Measurements from ENCODE around the gene TLR4.

Gene TLR4

DNA sequence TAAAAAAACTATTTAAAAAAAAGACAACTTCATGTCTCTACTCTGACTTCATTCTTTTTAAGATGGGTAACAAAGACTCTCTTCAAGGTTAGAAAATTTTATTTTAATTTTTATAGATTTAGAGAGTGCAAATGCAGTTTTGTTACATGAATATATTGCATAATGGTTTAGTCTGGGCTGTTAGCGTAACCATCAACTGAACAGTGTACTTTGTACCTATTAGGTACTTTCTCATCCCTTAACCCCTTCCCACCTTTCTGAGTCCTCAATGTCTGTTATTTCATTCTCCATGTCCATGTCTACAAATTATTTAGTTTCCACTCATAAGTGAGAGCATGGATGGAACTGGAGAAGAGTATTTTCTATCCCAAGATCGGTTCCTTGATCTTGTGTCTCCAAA is 16.8 kb downstream of the TLR4 start:
- no peak for DNase-seq (ENCODE audit: low read depth, low spot score)
- TF ChIP-seq, protein P1, sequence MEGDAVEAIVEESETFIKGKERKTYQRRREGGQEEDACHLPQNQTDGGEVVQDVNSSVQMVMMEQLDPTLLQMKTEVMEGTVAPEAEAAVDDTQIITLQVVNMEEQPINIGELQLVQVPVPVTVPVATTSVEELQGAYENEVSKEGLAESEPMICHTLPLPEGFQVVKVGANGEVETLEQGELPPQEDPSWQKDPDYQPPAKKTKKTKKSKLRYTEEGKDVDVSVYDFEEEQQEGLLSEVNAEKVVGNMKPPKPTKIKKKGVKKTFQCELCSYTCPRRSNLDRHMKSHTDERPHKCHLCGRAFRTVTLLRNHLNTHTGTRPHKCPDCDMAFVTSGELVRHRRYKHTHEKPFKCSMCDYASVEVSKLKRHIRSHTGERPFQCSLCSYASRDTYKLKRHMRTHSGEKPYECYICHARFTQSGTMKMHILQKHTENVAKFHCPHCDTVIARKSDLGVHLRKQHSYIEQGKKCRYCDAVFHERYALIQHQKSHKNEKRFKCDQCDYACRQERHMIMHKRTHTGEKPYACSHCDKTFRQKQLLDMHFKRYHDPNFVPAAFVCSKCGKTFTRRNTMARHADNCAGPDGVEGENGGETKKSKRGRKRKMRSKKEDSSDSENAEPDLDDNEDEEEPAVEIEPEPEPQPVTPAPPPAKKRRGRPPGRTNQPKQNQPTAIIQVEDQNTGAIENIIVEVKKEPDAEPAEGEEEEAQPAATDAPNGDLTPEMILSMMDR (IDR thresholded peaks at IDR 0.05; ENCODE audit: insufficient read depth, low read length, missing control alignments) = no peak
- POLR2A ChIA-PET = no interaction called here
- CTCF ChIA-PET = no interaction called here
- no peak overlapping the region for H3K4me3 ChIP-seq (ENCODE audit: low read depth, low read length)

DNA sequence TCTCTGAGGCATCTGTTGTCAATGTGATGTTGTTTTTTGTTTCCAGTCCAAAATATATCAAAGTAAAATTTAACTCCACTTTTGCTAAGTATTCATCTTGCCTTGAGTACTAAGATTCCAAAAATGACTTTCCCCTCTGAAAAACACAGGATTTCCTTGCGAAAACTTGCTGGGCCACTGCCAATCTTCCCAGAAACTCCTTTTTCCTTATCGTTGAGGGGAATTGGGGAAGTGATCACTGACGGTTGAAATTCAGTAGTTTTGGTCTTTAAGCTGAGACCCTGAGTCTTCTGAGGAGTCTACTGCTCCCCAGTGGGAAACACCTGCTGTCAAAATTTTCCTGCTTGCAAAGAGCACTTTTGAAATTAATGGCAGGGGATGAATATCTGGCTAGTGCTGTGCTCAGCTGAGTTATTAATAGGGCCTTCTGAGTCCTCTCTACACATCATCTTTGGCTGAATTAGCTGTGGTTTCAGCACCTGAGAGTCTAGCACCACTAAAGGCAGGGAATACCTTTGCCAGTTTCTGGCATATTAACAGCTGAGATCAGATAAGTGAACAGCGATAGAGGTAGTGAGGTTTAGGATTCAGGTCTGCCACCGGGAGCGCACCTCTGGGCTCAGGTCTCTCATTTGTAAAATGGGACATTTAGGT is 18.0 kb downstream of the TLR4 start:
- TF ChIP-seq, protein P1 (IDR thresholded peaks at IDR 0.05; ENCODE audit: insufficient read depth, low read length, missing control alignments) = no peak
- ChIA-PET CTCF (no interaction called here), POLR2A (no interaction called here)
- no peak overlapping the region for H3K4me3 ChIP-seq (ENCODE audit: low read depth, low read length)
- no peak for DNase-seq (ENCODE audit: low read depth, low spot score)

DNA sequence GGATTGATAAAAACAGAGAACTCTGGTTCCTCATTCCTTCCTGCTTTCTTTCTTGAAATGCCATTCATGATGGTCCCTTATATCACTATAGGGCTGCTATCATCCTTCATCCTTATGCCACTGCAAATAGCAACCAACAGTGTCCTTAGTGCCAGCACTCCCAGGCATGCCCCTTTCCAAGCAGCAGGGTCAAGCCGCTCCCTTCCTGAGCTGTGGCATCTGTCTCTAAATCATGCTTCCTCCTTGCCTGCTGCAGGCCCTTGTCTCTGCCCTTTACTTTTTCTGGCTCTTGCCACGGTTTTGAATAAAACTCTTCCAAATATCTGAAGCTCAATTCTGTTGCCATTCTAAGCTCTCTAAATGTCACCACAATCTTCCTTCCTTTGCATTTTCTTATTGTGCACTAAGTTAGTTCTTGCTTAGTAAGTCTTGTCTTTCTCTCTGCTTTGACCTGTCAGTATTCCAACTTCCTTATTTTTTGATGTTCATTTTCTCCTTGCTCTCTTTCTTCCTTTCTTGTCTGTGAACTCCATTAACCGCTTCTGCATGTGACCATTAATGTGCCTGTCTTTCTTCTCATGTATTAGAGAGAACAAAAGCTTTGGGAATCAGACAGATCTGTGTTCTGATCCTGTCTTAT is 19.9 kb downstream of the TLR4 start:
- POLR2A ChIA-PET = no interaction called here
- TF ChIP-seq, protein P1 (IDR thresholded peaks at IDR 0.05; ENCODE audit: insufficient read depth, low read length, missing control alignments) = no peak
- H3K4me3 ChIP-seq (ENCODE audit: low read depth, low read length) = no peak overlapping the region
- DNase-seq (ENCODE audit: low read depth, low spot score) = no peak
- CTCF ChIA-PET = interaction anchor here (1.4 to 1.9 kb wide), 2 partner anchors 8 to 10 kb away, joined by 3 to 7 read pairs; no protein-coding TSS in a partner anchor

DNA sequence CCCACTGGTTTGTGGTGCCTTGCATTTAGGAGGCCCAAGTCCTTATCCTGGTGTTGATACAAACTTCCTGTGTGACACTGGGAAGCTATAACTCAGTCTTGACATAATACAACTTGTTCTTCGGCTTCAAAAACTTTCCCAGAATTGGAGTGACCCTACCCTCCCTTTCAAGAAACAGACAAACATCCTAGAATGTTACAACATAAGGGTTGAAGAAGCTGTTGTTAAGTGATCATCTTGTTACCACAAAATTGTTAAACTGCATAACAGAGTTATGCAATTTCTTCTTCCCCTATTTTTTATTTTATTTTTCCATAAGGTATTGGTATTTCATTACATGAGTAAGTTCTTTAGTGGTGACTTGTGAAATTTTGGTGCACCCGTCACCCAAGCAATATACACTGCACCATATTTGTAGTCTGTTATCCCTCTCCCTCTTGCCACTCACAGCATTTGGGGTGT is 21.3 kb downstream of the TLR4 start:
- TF ChIP-seq, protein P1 (IDR thresholded peaks at IDR 0.05; ENCODE audit: insufficient read depth, low read length, missing control alignments) = no peak
- H3K4me3 ChIP-seq (ENCODE audit: low read depth, low read length) = no peak overlapping the region
- POLR2A ChIA-PET = interaction anchor here (0.9 kb wide), 1 partner anchor 10 kb away, joined by 3 read pairs; no protein-coding TSS in a partner anchor
- DNase-seq (ENCODE audit: low read depth, low spot score) = no peak
- CTCF ChIA-PET = interaction anchor here (1.9 kb wide), 1 partner anchor 9 kb away, joined by 7 read pairs; no protein-coding TSS in a partner anchor

DNA sequence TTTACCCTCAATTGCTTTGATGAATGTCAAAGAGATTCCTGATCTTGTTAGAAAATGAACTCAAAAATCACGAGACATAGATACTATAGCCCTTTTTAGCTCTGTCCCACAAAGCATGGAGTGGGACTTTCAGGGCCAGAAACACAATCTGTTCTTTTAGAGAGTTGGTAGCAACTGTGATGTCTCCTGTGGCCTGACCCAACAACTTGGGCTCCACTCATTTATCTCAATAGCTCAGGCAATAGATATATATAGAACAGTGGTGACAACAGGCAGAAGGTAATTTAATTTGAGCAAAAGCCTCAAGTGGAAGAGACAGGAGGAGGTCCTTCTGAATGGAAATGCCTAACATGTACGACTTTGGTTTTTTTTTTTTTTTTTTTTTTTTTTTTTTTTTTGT is 25.2 kb downstream of the TLR4 start:
- no peak for DNase-seq (ENCODE audit: low read depth, low spot score)
- no peak overlapping the region for H3K4me3 ChIP-seq (ENCODE audit: low read depth, low read length)
- CTCF ChIA-PET = no interaction called here
- POLR2A ChIA-PET = no interaction called here
- TF ChIP-seq, protein P1 (IDR thresholded peaks at IDR 0.05; ENCODE audit: insufficient read depth, low read length, missing control alignments) = no peak

DNA sequence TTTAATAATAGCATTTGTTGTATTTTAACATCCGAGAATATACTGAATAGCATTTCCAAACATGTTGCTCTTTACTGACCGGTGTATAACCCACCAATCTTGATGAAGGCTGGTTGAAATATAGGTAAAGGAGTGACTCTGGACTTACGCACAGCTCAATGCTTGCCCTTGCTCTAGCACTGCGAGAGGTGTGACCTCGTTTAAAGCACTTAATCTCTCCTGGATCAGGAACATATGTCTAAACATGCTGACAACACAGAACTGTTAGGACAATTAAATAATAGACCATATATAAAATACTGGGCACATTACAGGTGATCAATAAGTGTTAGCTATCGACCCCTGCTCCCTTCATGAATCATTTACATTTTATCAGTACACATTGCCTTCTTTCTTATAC is 28.3 kb downstream of the TLR4 start:
- DNase-seq (ENCODE audit: low read depth, low spot score) = no peak
- no peak overlapping the region for H3K4me3 ChIP-seq (ENCODE audit: low read depth, low read length)
- TF ChIP-seq, protein P1 (IDR thresholded peaks at IDR 0.05; ENCODE audit: insufficient read depth, low read length, missing control alignments) = no peak
- POLR2A ChIA-PET = no interaction called here
- CTCF ChIA-PET = interaction anchor here (1.1 to 1.3 kb wide), 2 partner anchors 9 to 10 kb away, joined by 3 read pairs; no protein-coding TSS in a partner anchor
